ENCODE results near the gene FSTL1. TPM values are rescaled to one million over a fixed set of nuclear protein-coding genes. Genes with fewer than 3 reads are reported as not detected.

FSTL1 gene
- total and polyA plus RNA-seq, 11 donors, result 43.8 to 667 (median 179) TPM

GRCh38 chr3:120348065-120348990 is 102.5 kb downstream of the FSTL1 start:
- DNase-seq (no peak), ATAC-seq (no peak)
- TF ChIP-seq POLR2A (IDR thresholded peaks at IDR 0.05) (no peak), CTCF (IDR thresholded peaks at IDR 0.05) (no peak)
- 2 to 10% (median 4%) methylated on average over 16 to 41 of the region's 41 CpGs for WGBS, 4 donors
- H3K4me3 ChIP-seq, result peak overlapping the region; percentile 69 to 97 (median 84)
- H3K36me3 ChIP-seq, result peaks cover 0 to 13% (median 0%) of the 10 kb centered on the region in 9 donors
- H3K27me3 ChIP-seq, result no peaks in the 10 kb centered on the region
- H3K4me1 ChIP-seq, result peaks cover 0 to 47% (median 16%) of the 10 kb centered on the region in 12 donors
- no peaks in the 10 kb centered on the region for H3K9me3 ChIP-seq
- peak overlapping the region; percentile 80 to 94 (median 88) for H3K27ac ChIP-seq
- intact Hi-C loops (cut with DNase I), result loop anchor here in 6 of 10 donors (2.0 to 10.0 kb wide), 9 partner anchors 54 to 210 kb away; no protein-coding TSS in a partner anchor

GRCh38 chr3:120344349-120344748 is 106.4 kb downstream of the FSTL1 start:
- no peak for ATAC-seq
- TF ChIP-seq POLR2A (IDR thresholded peaks at IDR 0.05) (no peak), CTCF (IDR thresholded peaks at IDR 0.05) (no peak)
- DNase-seq, result no peak
- Histone ChIP-seq H3K4me3 (no peak overlapping the region), H3K36me3 (peaks cover 0 to 14% (median 0%) of the 10 kb centered on the region in 9 donors), H3K27me3 (no peaks in the 10 kb centered on the region), H3K4me1 (peaks cover 0 to 31% (median 10%) of the 10 kb centered on the region in 12 donors), H3K27ac (no peak overlapping the region), H3K9me3 (peaks cover 0 to 14% (median 3%) of the 10 kb centered on the region in 12 donors)
- intact Hi-C loops (cut with DNase I), result loop anchor here in 3 of 10 donors (10.0 kb wide), 3 partner anchors 70 to 210 kb away; no protein-coding TSS in a partner anchor
- WGBS, 4 donors, result 40 to 61% (median 54%) methylated on average over 1 of the region's 1 CpG

MicroRNAs encoded within 50 kb of the gene (microRNA counts, 767-probe panel; counts per million panel counts)
- microRNA hsa-miR-198, result 1,378 to 1,799 counts per million in 2 donors

Other genes starting within 250 kb of the FSTL1 start
- gene GPR156, start 165.8 kb downstream of the FSTL1 start, total RNA-seq, result under 1 TPM in 4 of 9 donors, not detected in 5; 0.07 to 0.24 (median 0.20) TPM
- gene GPR156, start 165.8 kb downstream of the FSTL1 start, polyA plus RNA-seq, result under 1 TPM; 0.06 to 0.08 TPM
- 10 to 100 TPM in 5 of 9 donors, 1 to 10 TPM in 4; 7.1 to 17.9 (median 10.5) TPM for gene LRRC58, start 101.6 kb downstream of the FSTL1 start, total RNA-seq
- 1 to 10 TPM; 2.3 to 8.9 TPM for gene LRRC58, start 101.6 kb downstream of the FSTL1 start, polyA plus RNA-seq
- gene NDUFB4, start 145.3 kb upstream of the FSTL1 start, total RNA-seq, result 100 to 1,000 TPM; 283 to 596 (median 505) TPM
- gene NDUFB4, start 145.3 kb upstream of the FSTL1 start, polyA plus RNA-seq, result 100 to 1,000 TPM; 477 to 899 TPM
- gene HGD, start 231.2 kb upstream of the FSTL1 start, total RNA-seq, result under 1 TPM in 3 of 9 donors, not detected in 6; 0.16 to 0.62 (median 0.56) TPM
- not detected for gene HGD, start 231.2 kb upstream of the FSTL1 start, polyA plus RNA-seq

All from heart left ventricle (tissue), 16 donors.